ENCODE results near the gene SYNM.

SYNM gene

DNA sequence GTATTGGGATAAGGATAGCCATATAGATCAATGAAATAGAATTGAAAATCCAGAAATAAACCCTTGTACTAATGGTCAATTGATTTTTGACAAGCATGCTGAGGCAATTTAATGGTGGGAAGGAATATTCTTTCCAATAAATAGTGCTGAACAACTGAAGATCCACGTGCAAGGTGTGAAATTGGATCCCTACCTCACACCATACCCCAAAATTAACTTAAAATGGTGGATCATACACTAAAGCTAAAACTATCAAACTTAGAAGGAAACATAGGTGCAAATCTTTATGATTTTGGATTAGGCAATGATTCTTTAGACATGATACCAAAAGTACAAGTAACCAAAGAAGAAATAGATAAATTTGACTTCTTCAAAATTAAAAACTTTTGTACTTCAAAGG lies 22.1 kb upstream of the SYNM start:
- DNase-seq (ENCODE audit: low read depth in 1 of 2, low spot score in 1 of 2): no peak

DNA sequence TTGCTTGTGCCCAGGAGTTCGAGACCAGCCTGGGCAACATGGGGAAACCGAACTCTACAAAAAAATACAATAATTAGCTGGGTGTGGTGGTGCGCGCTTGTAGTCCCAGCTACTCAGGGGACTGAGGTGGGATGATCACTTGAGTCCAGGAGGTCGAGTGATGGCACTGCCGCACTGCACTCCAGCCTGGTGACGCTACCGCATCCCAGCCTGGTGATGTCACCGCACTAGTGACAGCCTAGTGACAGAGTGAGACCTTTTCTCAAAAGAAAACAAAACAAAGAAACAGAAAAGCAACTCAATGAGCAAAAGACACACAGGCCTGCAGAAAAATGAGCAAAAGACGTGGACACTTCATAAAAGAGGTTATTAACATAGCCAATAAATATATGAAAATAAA lies 19.9 kb upstream of the SYNM start:
- DNase-seq (ENCODE audit: low read depth in 1 of 2, low spot score in 1 of 2): no peak

DNA sequence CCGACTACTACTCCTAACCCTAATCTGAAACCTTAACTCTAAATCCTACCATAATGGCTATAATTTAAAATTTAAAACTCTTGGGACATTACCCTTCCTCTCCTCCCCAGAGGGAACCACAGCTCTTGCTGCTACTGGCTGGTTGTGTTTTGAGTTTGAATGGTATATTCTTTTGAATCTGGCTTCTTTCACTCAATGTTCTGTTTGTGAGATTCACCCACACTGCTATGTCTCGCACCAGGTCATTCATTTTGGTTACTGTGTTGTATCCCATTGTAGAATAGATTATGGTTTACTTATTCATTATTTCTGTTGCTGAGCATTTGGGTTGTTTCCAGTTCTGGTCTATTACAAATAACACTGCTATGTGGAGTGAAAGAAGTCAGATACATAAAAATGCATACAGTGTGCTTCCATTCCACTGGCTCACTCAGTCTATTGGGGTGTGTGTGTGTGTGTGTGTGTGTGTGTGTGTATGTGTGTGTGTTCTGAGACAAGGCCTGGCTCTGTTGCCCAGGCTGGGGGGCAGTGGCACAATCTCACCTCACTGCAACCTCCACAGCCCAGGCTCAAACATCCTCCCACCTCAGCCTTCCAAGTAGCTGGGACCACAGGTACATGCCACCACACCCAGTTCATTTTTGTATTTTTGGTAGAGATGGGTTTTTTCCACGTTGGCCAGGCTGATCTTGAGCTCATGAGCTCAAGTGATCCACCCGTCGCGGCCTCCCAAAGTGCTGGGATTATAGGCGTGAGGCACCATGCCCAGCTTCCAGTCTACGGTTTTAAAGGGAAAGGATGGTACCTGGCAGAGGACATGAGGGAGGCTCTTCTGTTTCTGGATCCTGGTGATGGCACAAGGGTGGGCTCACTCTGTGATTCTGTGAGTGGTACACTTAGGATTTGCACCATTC lies 19.2 kb upstream of the SYNM start:
- DNase-seq (ENCODE audit: low read depth in 1 of 2, low spot score in 1 of 2): no peak

DNA sequence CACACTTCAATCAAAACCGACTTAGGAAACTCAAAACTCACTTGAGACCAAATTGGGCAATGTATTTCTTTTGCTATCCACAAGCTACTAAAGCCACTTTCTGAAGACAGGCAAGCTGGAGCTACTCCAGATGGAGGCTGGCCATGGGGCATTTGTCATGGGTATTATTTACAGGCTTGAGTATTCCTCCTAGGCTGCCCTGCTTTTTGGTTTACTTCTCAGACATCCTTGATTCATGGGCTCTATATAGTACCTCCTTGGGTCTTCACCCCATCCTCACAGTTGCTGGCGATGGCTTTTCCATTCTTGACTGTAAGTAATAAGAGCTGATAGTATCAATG lies 18.6 kb upstream of the SYNM start:
- no peak for DNase-seq (ENCODE audit: low read depth in 1 of 2, low spot score in 1 of 2)

DNA sequence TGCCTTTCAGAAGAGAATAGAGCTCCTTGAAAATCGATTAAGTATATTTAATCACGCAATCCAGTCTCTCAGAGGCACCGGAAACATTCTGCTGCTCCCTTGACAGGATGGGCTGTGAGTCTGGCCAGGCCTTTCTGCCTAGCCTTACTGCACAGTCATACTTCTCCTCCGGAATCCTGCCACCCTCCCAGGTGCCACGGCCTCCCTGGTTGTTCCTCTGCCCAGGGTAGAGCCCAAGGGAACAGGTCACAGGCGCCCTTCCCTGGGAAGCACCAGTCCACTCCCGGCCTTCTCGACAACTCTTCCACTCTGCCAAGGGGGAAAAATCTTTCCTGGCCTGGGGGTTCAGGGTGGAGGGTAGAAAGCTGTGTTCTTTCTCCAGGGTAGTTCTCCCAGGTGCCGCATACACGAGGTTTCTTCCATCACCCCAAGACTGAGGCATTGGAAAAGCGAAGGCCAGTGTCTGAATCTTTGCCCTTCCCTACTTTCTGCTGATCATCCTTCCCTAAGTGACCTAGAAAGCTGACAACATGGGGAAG lies 17.4 kb upstream of the SYNM start:
- no peak for DNase-seq (ENCODE audit: low read depth in 1 of 2, low spot score in 1 of 2)

DNA sequence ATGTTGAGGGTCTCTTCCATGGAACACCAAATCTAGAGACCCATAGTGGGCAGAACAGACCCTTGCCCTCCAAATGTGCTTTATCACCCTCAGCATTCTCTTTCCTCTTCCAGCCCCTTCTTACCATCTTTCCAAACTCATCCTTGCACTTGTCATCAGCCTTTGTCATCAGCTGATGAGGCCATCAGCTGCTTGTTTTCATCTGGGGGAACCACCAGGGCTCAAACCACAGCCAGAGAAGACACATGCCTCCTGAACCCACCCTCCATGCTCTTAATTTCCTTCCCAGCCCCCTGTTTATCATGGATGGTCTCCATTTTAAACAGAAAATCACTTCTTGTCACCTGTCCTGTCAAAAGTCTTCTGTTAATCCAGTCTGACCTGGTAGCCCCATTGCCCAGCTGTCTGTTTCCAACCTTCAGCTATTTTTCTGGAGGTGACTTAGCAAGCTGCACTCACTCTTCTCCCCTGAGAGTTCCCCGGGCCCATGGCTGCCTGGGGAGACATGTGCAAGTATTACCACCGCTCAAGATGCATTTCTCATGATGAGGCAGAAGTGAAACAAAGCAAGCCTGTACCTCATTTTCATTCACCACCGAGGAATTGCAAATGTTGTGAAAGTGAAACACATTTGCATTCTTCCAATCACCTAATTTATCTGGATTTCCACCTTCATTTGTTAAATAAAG lies 14.7 kb upstream of the SYNM start:
- DNase-seq (ENCODE audit: low read depth in 1 of 2, low spot score in 1 of 2): no peak

DNA sequence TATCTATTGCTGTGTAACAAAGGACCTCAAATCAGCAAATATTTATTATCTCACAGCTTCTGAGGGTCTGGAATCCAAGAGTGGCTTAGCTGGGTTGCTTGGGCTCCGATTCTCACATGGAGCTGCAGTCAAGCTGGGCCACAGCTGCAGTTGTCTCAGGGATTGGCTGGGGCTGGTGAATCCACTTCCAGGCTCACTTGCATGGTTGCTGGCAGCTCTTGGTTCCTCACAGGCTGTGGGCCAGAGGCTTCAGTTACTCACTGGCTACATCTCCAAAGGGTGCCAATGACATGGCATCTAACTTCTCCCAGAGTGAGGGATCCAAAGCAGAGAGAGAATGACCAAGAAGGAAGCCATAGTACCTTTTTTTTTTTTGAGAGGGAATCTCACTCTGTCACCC lies 13.9 kb upstream of the SYNM start:
- no peak for DNase-seq (ENCODE audit: low read depth in 1 of 2, low spot score in 1 of 2)

DNA sequence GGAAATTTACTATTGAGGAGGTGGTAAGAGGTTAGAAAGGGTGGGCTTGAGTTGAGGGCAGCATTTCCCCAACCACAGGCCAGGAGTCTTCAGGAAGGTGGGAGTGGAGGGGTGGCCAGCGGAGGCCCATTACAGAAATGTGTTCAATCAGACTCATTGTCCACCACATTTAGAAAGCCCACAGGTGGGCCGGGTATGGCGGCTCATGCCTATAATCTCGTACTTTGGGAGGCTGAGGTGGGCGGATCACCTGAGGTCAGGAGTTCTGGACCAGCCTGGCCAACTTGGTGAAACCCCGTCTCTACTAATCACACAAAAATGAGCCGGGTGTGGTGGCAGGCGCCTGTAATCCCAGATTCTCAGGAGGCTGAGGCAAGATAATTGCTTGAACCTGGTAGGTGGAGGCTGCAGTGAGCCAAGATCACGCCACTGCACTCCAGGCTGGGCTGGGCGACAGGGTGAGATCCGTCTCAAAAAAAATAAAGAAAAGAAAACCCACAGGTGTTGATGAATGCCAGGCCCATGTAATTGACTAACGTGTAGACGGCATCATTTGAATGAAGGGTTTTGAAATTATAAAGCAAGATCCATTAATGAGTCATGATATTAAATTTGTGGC lies 12.2 kb upstream of the SYNM start:
- DNase-seq (ENCODE audit: low read depth in 1 of 2, low spot score in 1 of 2): no peak

DNA sequence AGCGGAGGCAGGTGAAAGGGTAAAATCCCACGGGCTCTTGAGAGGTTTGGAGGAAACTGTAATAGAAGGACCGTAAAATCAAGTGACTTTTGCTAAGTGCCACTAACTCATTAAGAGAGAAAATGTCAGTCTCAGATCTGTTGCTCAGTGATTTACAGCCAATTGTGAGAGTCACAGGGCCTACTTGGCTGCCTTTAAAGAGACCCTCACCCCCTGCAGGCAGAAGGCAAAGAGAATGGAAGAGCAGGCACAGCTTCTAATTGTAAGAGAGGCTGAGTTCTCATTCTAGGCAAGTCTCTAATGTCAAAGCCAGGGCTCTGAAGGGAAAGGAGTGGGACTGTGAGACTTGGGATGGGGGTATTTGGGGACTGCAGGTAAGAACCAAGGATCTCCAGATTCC lies 9.3 kb upstream of the SYNM start:
- DNase-seq (ENCODE audit: low read depth in 1 of 2, low spot score in 1 of 2): no peak

DNA sequence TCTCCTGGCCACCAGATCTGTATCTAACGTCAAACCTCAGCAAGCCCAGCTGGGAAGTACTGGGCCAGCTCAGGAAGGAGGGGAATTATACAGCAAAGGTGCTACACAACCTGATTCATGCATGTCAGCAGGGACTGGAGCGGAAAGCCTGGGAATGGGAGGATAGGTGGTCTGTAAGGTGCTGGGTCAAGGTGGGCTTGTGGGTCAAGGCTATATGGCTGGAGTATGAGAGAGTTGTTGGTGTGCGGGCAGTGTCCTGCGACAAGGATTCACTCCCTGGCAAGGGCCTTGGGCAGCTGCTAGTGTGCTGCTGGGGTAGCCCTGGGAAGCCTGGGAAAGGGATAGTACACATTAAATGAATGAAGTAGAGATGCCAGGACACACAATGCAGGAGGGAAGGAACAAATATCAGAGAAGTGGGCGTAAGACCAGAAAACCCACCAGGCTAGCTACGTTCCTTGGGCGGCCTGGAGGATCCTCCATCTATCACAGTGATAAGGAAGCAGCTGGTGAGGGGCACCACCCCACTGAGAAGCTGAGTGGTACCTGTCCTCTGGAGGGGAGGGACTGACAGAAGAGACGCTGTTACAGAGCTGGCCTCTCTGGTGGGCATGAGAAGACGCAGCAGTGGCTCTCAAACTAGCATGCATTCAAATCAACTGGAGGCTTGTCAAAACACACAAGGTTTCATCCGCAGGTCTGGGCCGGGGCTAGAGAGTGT lies 8.5 kb upstream of the SYNM start:
- DNase-seq (ENCODE audit: low read depth in 1 of 2, low spot score in 1 of 2): no peak

DNA sequence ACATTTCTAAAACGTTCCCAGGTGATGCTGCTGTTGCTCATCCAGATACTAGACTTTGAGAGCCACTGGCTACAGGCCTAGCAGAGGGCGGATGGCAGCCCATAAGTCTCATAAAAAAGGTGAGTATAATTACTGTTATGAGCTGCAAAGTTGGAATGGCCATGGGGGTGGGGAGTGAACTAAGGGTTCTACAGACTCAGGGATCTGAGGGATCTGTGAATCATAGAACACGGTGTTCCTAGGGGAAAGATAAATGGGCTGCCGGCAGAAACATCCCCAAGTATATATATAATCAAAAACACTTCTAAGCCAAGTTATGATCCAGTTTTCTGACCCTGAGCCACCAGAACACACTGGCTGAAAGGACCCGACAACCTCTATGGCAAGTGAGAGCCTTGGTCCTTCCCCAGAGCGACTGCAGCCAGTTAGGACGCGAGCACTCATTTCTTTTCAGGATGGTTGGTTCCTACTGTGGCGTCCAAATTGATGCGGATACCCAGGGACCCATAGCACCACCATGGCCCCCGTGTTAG lies 7.9 kb upstream of the SYNM start:
- no peak for DNase-seq (ENCODE audit: low read depth in 1 of 2, low spot score in 1 of 2)

DNA sequence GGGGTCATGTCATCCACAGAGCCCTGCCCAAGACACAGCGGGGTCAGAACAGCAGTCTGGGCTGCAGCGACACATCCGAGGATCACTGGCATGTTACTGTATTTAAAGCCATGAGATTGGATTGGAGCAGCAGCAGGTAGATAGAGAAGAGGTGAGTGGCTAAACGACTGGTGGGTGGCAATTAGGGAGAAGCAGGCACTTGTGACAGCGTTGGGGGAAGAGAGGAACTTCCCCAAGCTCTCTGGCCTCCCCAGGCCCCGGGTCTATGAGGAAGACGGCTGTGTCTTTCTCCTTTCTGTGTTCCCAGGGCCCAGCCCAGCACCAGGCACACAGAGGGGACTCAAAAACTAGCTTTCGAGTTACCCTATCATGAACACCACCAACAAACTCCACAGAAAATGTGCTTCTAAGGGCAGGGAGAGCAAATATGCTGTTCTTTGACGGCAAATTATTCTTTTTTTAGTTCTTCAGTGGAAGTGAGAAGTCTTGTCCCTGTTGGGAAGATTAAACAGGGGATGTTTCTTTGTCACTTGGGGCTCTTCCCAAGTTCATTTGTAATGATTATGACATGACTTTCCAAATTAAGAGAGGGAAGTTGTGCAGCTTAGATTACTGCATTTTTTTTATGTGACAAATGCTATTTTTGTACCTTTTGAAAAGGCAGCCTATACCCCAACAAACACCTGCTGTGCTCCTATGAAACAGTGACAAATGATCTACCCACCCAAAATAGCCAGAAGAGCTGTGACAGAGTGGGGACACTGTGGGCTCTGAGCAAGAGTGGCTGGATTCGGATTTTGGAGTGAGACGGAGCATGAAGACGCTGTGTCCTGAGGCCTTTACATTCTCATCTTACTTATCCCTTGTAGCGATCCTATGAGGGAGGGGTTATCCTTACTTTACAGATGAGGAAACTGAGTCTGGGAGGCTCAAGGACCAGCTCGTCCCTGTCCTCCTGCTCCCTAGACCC lies 7.2 kb upstream of the SYNM start:
- no peak for DNase-seq (ENCODE audit: low read depth in 1 of 2, low spot score in 1 of 2)

DNA sequence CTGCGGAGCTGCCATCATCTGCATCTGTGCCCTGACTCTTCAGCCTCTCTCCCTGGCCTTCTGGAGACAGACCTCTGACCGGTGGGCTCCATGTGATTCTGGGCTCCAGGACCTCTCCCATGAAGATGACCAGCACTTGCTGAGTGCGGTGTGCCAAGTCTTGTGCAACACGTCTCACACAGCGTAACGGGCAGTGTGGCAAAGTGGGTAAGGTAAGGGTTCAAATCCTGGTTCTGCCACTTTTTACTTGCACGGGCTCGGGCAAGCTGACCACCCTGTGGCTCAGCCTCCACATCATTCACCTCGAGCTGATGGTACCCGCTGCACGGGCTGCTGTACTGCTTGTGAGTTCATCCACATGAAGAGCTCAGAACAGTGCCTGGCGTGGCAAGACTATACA lies 6.5 kb upstream of the SYNM start:
- no peak for DNase-seq (ENCODE audit: low read depth in 1 of 2, low spot score in 1 of 2)

DNA sequence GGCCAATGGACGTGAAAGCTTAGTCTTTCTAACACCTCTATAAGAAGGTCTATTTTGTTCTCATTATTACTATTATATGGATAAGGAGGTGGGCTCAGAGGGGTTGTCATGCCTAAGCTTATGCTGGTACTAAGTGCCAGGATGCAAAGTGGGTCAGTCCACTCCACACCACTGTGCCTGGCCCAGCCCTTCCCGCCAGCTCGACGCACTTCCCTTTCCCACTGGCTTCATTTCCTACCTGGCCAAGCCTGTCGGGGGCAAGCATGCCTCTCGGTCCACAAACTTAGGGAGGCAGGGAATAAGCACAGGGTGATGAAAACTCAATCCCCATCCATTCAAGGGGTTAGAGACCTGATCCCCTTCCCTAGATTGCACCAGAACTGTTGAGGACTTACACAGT lies 5.9 kb upstream of the SYNM start:
- no peak for DNase-seq (ENCODE audit: low read depth in 1 of 2, low spot score in 1 of 2)

DNA sequence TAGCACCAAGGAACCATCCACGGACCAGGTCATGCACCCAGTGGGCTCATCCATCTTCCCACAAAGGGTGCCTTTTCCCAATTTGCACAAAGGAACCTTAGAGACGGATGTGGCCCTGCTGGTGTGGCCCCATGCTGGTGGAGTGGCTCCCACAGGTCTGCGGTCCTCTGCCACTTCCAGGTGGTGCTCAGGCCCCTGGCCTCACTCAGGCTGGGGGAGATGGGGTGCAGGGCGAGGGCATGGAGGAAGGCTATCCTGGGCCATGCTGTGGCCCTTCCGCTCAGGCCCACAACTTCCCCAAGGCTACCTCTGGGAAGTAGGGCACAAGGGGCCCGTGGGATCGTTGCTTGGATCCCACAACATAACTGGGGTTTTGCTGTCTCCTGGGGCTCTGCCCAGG lies 5.2 kb upstream of the SYNM start:
- DNase-seq (ENCODE audit: low read depth in 1 of 2, low spot score in 1 of 2): no peak

DNA sequence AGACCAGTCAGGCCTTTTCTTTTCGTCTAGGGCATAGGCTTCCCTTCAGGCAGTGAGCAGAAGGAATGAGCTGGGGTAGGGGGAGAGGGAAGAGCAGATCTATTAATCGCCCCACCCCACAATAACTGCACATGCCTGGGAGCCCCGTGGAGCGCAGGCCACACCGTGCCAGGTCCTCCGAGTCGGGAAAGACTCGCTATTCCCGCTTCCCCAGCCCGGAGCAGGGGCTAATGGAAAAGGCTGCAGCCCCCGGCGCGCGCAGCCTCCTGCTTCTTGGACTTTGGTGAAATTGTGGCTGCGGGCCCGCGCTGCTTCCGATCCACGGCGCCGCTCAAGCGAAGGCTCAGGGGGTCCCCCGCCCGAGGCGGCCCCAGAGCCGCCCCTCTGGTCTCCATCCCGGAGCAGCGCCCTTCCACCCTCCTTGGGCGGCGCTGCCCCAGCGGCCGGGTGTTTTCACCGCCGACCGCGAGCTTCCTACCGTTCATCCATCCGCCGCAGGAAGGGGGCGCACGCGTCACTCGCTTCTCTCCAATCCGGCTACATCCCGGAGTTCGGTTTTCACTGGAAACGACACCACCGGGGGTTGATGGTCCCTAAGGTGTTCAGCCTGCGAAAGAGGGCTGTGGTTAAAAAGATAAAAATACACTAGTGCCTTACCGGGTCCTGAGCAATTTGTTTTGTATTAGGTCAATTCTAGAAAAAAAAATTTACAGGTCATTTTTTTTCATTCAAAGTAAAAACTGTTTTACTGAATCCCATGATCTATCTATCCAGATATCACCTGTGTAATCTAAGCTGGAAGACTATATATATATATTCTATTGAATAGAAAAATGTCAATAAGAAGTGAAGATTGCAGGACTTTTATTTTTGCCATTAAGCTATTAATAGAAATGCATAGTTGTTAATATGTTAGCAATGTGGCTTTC lies 4.4 kb upstream of the SYNM start:
- DNase-seq (ENCODE audit: low read depth in 1 of 2, low spot score in 1 of 2): no peak

DNA sequence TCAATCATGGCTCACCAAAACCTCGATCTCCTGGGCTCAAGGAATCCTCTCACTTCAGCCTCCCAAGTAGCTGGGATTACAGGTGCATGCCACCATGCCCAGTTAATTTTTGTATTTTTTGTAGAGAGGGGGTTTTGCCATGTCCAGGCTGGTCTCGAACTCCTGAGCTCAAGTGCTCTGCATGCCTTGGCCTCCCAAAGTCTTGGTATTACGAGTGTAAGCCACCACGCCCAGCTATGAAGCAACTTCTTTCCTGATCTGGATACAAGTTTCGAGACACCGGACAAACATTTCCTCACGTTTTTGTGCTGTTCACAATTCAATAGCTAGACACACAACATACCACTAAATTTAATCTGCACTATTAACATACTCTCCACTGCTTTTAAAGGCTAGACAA lies 3.4 kb upstream of the SYNM start:
- DNase-seq (ENCODE audit: low read depth in 1 of 2, low spot score in 1 of 2): no peak

DNA sequence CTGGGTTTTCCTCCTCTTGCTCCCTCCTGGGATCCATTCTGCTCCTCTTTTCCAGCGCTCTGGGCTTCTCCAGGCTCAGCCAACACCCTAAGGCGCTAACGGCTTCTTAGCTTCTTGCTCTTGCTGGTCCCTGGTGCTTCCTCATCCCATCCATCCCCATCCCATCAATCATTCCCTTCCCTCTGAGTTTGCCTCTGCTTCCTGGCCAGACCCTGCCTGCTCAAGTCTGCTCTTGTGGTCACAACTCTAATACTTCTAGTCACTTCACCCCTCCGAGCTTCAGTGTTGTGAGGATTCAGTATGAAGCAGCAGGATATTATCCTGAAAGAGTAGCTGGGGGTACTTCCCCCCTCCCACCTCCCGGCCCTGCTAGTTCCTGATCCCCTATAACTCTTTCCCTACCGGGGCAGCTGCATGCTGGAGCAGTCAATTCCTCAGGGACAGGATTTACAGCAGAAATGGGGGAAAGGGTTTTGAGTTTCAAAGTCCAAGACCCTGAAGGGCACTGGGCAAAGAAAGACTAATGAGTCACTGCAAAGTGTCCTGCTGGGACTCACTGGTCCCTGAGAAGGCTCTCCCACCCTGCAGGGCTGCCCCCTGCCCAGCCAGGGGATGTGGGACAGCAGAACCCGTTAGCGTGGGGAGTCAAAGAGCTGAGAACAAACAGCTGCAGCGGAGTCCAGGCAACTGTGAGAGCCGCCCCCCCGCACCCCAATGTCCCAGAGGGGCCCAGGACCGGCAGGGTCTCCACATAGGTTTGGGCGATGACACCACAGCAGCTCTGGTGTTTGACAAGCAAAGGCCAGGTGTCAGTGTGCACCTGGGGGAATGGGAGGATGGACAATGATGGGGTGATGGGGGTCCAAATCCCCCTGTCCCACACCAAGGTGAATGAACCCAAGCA lies 2.3 kb upstream of the SYNM start:
- DNase-seq (ENCODE audit: low read depth in 1 of 2, low spot score in 1 of 2): no peak
